SK-N-SH (cell line): Measurements from ENCODE around the gene FAM20B. TPM values are rescaled to one million over a fixed set of nuclear protein-coding genes. Genes with fewer than 3 reads are reported as not detected.

Source experiments
- CTCF ChIA-PET: fragments of 300-600, 350-600 bp; formaldehyde crosslinking; extraction: SDS; loops from one replicate; lab custom pipeline; 2021; lab: Yijun Ruan, JAX
- POLR2A ChIA-PET: fragments of 350-600 bp; sonication (Branson Sonifier 250); formaldehyde crosslinking; extraction: SDS; loops from one replicate; lab custom pipeline; 2020; ENCODE audit warnings: antibody characterized with exemption, inconsistent platforms; lab: Yijun Ruan, JAX
- DNase-seq: peaks from one replicate; pipeline ENCODE4 v3.0.0; 2012
- H2AFZ ChIP-seq: fragments of 200-600 bp; sonication (generic); 2 replicates; pipeline ENCODE4 v1.8.1; 2016; ENCODE audit warnings: antibody characterized with exemption, mild to moderate bottlenecking, low read depth
- H3F3A ChIP-seq: fragments of 200-600 bp; sonication (generic); replicated peaks from 2 replicates; pipeline ENCODE3; 2016; ENCODE audit warnings: antibody characterized with exemption, mild to moderate bottlenecking; ENCODE audit not compliant: insufficient read depth
- H3K27ac ChIP-seq, 2 experiments: fragments of 200-500 bp in 1 of 2; fragments of 200-600 bp in 1 of 2; sonication (Bioruptor generic) in 1 of 2; sonication (generic), shearing (Covaris generic) in 1 of 2; 2 replicates each; pipeline versions ENCODE4 v1.5.1 to v1.6.1; 2014 to 2016; ENCODE audit warnings: low read depth in 2 of 2, inconsistent platforms in 1 of 2, low read length in 1 of 2, mild to moderate bottlenecking in 1 of 2, mixed read lengths in 1 of 2
- H3K27me3 ChIP-seq: fragments of 200-600 bp; sonication (generic), shearing (Covaris generic); 2 replicates; pipeline ENCODE4 v1.6.1; 2016; ENCODE audit warnings: mixed run types; ENCODE audit not compliant: insufficient read depth
- H3K36me3 ChIP-seq, 2 experiments: fragments of 200-500 bp in 1 of 2; fragments of 200-600 bp in 1 of 2; sonication (Bioruptor generic) in 1 of 2; sonication (generic) in 1 of 2; replicated peaks in 1 of 2; 2 replicates each; pipeline versions ENCODE3 to v1.5.1; 2014 to 2016; ENCODE audit warnings: low read length in 1 of 2, mild to moderate bottlenecking in 1 of 2; ENCODE audit not compliant: insufficient read depth in 2 of 2, control insufficient read depth in 1 of 2
- H3K4me1 ChIP-seq, 2 experiments: fragments of 200-500 bp in 1 of 2; fragments of 200-600 bp in 1 of 2; sonication (Bioruptor generic) in 1 of 2; sonication (generic), shearing (Covaris generic) in 1 of 2; 2 replicates each; pipeline versions ENCODE4 v1.5.1 to v1.6.1; 2014 to 2016; ENCODE audit warnings: low read depth in 1 of 2, low read length in 1 of 2, mixed run types in 1 of 2; ENCODE audit not compliant: insufficient read depth in 2 of 2, control insufficient read depth in 1 of 2
- H3K4me2 ChIP-seq: fragments of 200-600 bp; sonication (generic), shearing (Covaris generic); 2 replicates; pipeline ENCODE4 v1.6.1; 2017; ENCODE audit warnings: mixed run types
- H3K4me3 ChIP-seq, 2 experiments: fragments of 200-500 bp in 1 of 2; fragments of 200-600 bp in 1 of 2; sonication (Bioruptor generic) in 1 of 2; sonication (generic), shearing (Covaris generic) in 1 of 2; 2 replicates each; pipeline versions ENCODE4 v1.5.1 to v1.8.1; 2014 to 2016; ENCODE audit warnings: low read depth in 2 of 2, inconsistent platforms in 1 of 2, low read length in 1 of 2, mild to moderate bottlenecking in 1 of 2, mixed read lengths in 1 of 2, moderate library complexity in 1 of 2
- H3K79me2 ChIP-seq: fragments of 200-600 bp; sonication (generic); 2 replicates; pipeline ENCODE4 v1.8.1; 2017; ENCODE audit warnings: mild to moderate bottlenecking; ENCODE audit not compliant: insufficient read depth
- H3K9ac ChIP-seq: fragments of 200-600 bp; sonication (generic); 2 replicates; pipeline ENCODE4 v1.6.1; 2017; ENCODE audit warnings: mixed run types
- H3K9me2 ChIP-seq: fragments of 200-600 bp; sonication (generic); 2 replicates; pipeline ENCODE4 v1.6.1; 2017; ENCODE audit warnings: mixed run types
- H3K9me3 ChIP-seq: fragments of 200-600 bp; sonication (generic); 2 replicates; pipeline ENCODE4 v1.6.1; 2017; ENCODE audit warnings: mixed run types, mild to moderate bottlenecking, moderate library complexity
- H4K20me1 ChIP-seq: fragments of 200-600 bp; sonication (generic); 2 replicates; pipeline ENCODE4 v1.6.1; 2017; ENCODE audit warnings: mild to moderate bottlenecking, mixed run types; ENCODE audit not compliant: insufficient read depth
- FOSL2 ChIP-seq: IDR thresholded peaks from 2 replicates; pipeline ENCODE4 v1.4.0; 2012; ENCODE audit warnings: low read depth, mild to moderate bottlenecking, moderate library complexity, borderline replicate concordance
- FOXJ3 ChIP-seq: sonication (generic); formaldehyde crosslinking; IDR thresholded peaks from 2 replicates; pipeline ENCODE4 v1.5.1; 2020; ENCODE audit warnings: mild to moderate bottlenecking, missing genetic modification reagents
- FOXM1 ChIP-seq: IDR thresholded peaks from 2 replicates; pipeline ENCODE4 v1.4.0; 2012; ENCODE audit warnings: low read depth, mild to moderate bottlenecking
- JUND ChIP-seq: IDR thresholded peaks from 2 replicates; pipeline ENCODE4 v1.4.0; 2012
- NFIC ChIP-seq: IDR thresholded peaks from 2 replicates; pipeline ENCODE4 v1.4.0; 2012; ENCODE audit warnings: borderline replicate concordance
- TAF1 ChIP-seq: IDR thresholded peaks from 2 replicates; pipeline ENCODE4 v1.6.1; 2012; ENCODE audit warnings: low read depth, mild to moderate bottlenecking, low read length, moderate library complexity, borderline replicate concordance
- TEAD4 ChIP-seq: IDR thresholded peaks from 2 replicates; pipeline ENCODE4 v1.4.0; 2012; ENCODE audit warnings: mild to moderate bottlenecking, borderline replicate concordance; ENCODE audit not compliant: insufficient read depth
- WGBS: methylation state at CpG from one replicate; pipeline ENCODE4 v1.1.6; 2017; ENCODE audit warnings: low lambda C conversion rate; 5-methylcytosine and 5-hydroxymethylcytosine counted together
- polyA plus RNA-seq, 3 experiments: library from polyadenylated mRNA; depleted of rRNA; stranded (reverse); fragments of >200 nt; gene quantifications; 2 replicates each; pipeline ENCODE4 v1.2.3, GENCODE V29; 2012
- TF ChIP-seq, protein P1 (sequence below): IDR thresholded peaks from 2 replicates; pipeline ENCODE4 v1.4.0; 2012; ENCODE audit warnings: low read depth, borderline replicate concordance
- TF ChIP-seq, protein P2 (sequence below): fragments of 150-350 bp; IDR thresholded peaks from 2 replicates; pipeline ENCODE4 v1.6.1; 2016; ENCODE audit warnings: mild to moderate bottlenecking, low read depth, low read length
- TF ChIP-seq, protein P3 (sequence below): fragments of 200-600 bp; sonication (generic); IDR thresholded peaks from 2 replicates; pipeline ENCODE4 v1.6.1; 2017; ENCODE audit warnings: antibody characterized with exemption, mild to moderate bottlenecking, moderate library complexity
- TF ChIP-seq, protein P4 (sequence below): IDR thresholded peaks from 2 replicates; pipeline ENCODE4 v1.4.0; 2012; ENCODE audit warnings: low read depth
- TF ChIP-seq, protein P5 (sequence below): fragments of 150-350 bp; IDR thresholded peaks from 2 replicates; pipeline ENCODE4 v1.6.1; 2017; ENCODE audit warnings: antibody characterized with exemption, low read length, low read depth, borderline replicate concordance

Gene FAM20B
- polyA plus RNA-seq, 1 of the 3 experiments (the other 2 are of a cell fraction), result 14.9 TPM

DNA sequence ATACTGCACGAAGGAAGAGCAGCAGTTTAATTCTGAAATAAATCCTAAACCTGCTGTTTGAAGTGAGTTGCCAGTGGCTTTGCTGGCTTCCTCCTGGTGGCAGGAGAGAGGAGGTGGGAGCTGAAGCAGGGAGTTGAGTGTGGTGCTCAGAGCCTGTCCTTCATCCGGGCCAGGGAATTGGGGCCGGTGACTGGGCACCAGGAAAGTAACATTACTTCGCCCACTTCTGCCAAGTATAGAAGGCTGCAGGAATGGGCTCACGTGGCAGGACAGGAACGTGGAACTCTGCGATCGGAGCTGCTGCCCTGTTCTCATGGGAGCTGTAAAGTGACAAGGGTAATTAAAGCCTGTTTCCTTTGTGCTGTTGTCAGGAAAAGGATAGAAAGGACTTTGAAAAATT lies 64.8 kb downstream of the FAM20B start:
- Histone ChIP-seq H4K20me1 (no peaks in the 10 kb centered on the region), H3K4me3 (no peak overlapping the region), H3K4me2 (no peak overlapping the region), H3F3A (peaks cover 16% of the 10 kb centered on the region), H3K9me2 (no peaks in the 10 kb centered on the region), H3K9ac (no peak overlapping the region), H3K9me3 (no peaks in the 10 kb centered on the region), H2AFZ (no peak overlapping the region), H3K79me2 (no peaks in the 10 kb centered on the region; the same call in 1 of the 2 replicates), H3K4me1 (peaks cover 0 to 5% of the 10 kb centered on the region in 2 experiments; a peak in 1 of 4 replicates), H3K36me3 (peaks cover 16 to 70% of the 10 kb centered on the region in 2 experiments), H3K27me3 (no peaks in the 10 kb centered on the region), H3K27ac (no peak overlapping the region)
- no peak for TF ChIP-seq JUND
- TF ChIP-seq, protein P1, sequence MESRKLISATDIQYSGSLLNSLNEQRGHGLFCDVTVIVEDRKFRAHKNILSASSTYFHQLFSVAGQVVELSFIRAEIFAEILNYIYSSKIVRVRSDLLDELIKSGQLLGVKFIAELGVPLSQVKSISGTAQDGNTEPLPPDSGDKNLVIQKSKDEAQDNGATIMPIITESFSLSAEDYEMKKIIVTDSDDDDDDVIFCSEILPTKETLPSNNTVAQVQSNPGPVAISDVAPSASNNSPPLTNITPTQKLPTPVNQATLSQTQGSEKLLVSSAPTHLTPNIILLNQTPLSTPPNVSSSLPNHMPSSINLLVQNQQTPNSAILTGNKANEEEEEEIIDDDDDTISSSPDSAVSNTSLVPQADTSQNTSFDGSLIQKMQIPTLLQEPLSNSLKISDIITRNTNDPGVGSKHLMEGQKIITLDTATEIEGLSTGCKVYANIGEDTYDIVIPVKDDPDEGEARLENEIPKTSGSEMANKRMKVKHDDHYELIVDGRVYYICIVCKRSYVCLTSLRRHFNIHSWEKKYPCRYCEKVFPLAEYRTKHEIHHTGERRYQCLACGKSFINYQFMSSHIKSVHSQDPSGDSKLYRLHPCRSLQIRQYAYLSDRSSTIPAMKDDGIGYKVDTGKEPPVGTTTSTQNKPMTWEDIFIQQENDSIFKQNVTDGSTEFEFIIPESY, result no peak
- TF ChIP-seq, protein P2, sequence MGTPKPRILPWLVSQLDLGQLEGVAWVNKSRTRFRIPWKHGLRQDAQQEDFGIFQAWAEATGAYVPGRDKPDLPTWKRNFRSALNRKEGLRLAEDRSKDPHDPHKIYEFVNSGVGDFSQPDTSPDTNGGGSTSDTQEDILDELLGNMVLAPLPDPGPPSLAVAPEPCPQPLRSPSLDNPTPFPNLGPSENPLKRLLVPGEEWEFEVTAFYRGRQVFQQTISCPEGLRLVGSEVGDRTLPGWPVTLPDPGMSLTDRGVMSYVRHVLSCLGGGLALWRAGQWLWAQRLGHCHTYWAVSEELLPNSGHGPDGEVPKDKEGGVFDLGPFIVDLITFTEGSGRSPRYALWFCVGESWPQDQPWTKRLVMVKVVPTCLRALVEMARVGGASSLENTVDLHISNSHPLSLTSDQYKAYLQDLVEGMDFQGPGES, result no peak
- TF ChIP-seq, protein P3, sequence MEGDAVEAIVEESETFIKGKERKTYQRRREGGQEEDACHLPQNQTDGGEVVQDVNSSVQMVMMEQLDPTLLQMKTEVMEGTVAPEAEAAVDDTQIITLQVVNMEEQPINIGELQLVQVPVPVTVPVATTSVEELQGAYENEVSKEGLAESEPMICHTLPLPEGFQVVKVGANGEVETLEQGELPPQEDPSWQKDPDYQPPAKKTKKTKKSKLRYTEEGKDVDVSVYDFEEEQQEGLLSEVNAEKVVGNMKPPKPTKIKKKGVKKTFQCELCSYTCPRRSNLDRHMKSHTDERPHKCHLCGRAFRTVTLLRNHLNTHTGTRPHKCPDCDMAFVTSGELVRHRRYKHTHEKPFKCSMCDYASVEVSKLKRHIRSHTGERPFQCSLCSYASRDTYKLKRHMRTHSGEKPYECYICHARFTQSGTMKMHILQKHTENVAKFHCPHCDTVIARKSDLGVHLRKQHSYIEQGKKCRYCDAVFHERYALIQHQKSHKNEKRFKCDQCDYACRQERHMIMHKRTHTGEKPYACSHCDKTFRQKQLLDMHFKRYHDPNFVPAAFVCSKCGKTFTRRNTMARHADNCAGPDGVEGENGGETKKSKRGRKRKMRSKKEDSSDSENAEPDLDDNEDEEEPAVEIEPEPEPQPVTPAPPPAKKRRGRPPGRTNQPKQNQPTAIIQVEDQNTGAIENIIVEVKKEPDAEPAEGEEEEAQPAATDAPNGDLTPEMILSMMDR, result no peak
- POLR2A ChIA-PET, result no interaction called here
- WGBS, result 93% methylated on average over 8 of the region's 8 CpGs
- CTCF ChIA-PET, result interaction anchor here (1.3 to 1.7 kb wide), 2 partner anchors 278 to 280 kb away, joined by 3 to 8 read pairs; no protein-coding TSS in a partner anchor
- DNase-seq, result no peak

DNA sequence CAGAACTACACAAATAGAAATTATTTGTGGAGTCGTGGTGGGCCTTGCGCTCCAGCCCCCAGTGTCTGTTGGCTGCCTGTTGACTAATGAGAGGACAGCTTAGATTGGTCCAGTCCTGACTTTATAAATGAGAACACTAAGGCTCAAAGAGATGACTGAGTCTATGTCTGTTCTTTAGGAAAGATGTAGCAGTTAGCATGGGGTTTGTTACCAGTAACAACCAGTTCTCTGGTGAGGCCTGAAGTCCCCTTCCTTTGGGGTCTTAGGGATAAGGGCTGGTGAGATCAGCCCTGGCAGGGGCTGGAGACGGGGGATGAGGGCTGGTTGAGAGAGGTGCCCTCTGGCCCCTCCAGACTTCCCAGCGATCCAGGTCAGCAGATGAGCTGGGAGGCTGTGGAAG lies 65.2 kb downstream of the FAM20B start:
- H3K36me3 ChIP-seq, result peaks cover 17 to 70% of the 10 kb centered on the region in 2 experiments
- peaks cover 16% of the 10 kb centered on the region for H3F3A ChIP-seq
- H4K20me1 ChIP-seq, result no peaks in the 10 kb centered on the region
- no peak overlapping the region for H3K9ac ChIP-seq
- no peaks in the 10 kb centered on the region for H3K9me2 ChIP-seq
- no peak for DNase-seq
- no peak overlapping the region for H3K4me2 ChIP-seq
- H3K79me2 ChIP-seq, result no peaks in the 10 kb centered on the region; the same call in 1 of the 2 replicates
- 94% methylated on average over 4 of the region's 4 CpGs for WGBS
- TF ChIP-seq FOSL2 (no peak), NFIC (no peak), TAF1 (no peak), TEAD4 (no peak), FOXJ3 (CRISPR knock-in tag) (no peak), FOXM1 (no peak)
- TF ChIP-seq, protein P1, result no peak
- TF ChIP-seq, protein P3, result no peak
- TF ChIP-seq, protein P4, sequence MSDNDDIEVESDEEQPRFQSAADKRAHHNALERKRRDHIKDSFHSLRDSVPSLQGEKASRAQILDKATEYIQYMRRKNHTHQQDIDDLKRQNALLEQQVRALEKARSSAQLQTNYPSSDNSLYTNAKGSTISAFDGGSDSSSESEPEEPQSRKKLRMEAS, result no peak
- TF ChIP-seq, protein P5, sequence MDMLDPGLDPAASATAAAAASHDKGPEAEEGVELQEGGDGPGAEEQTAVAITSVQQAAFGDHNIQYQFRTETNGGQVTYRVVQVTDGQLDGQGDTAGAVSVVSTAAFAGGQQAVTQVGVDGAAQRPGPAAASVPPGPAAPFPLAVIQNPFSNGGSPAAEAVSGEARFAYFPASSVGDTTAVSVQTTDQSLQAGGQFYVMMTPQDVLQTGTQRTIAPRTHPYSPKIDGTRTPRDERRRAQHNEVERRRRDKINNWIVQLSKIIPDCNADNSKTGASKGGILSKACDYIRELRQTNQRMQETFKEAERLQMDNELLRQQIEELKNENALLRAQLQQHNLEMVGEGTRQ, result no peak
- H3K9me3 ChIP-seq, result no peaks in the 10 kb centered on the region
- H3K27ac ChIP-seq, result no peak overlapping the region
- H3K4me3 ChIP-seq, result no peak overlapping the region
- H3K27me3 ChIP-seq, result no peaks in the 10 kb centered on the region
- H3K4me1 ChIP-seq, result peaks cover 0 to 5% of the 10 kb centered on the region in 2 experiments; a peak in 1 of 4 replicates
- H2AFZ ChIP-seq, result no peak overlapping the region
- ChIA-PET CTCF (interaction anchor here (0.9 to 1.7 kb wide), 3 partner anchors 9 to 280 kb away, joined by 3 to 8 read pairs (median 4); partner anchors contain the start of gene TOR3A), POLR2A (no interaction called here)
